Measurements from ENCODE around the gene ABLIM2. TPM values are rescaled to one million over a fixed set of nuclear protein-coding genes. Genes with fewer than 3 reads are reported as not detected.

Gene ABLIM2
- total and polyA plus RNA-seq, 2 of the 8 experiments (the other 6 are each of a cell fraction or from before 2014, with no cell fraction given), result 2.8 to 3.0 TPM

GRCh38 chr4:7973545-7973981 lies 185.1 kb downstream of the ABLIM2 start:
- Histone ChIP-seq H3K79me2 (ENCODE audit: control insufficient read depth in 1 of 2, insufficient read depth in 2 of 2, low read length in 2 of 2) (no peaks in the 10 kb centered on the region), H2BK5ac (ENCODE audit: low read depth, low read length) (no peak overlapping the region), H4K20me1 (replicated peaks in 1 of 2; ENCODE audit: control insufficient read depth in 1 of 2, insufficient read depth in 2 of 2, low read length in 2 of 2) (no peaks in the 10 kb centered on the region), H2AFZ (ENCODE audit: low read length) (no peak overlapping the region), H4K91ac (replicated peaks; ENCODE audit: insufficient read length, low read length) (peak overlapping the region; percentile 61), H3K14ac (ENCODE audit: insufficient read length) (no peak overlapping the region), H3K27ac (ENCODE audit: low read depth, low read length) (no peak overlapping the region), H3K9me3 (ENCODE audit: insufficient read depth in 2 of 2, low read depth in 1 of 2, low read length in 1 of 2) (no peaks in the 10 kb centered on the region; a peak in 1 of 4 replicates), H3K56ac (replicated peaks; ENCODE audit: insufficient read length, low read depth, low read length) (no peak overlapping the region), H3K36me3 (ENCODE audit: control insufficient read depth in 2 of 4, insufficient read depth in 4 of 4, low read length in 3 of 4) (no peaks in the 10 kb centered on the region), H2BK120ac (replicated peaks; ENCODE audit: low read depth, low read length) (no peak overlapping the region), H3K27me3 (replicated peaks in 1 of 4; ENCODE audit: control insufficient read depth in 3 of 4, extremely low read depth in 1 of 4, insufficient read depth in 3 of 4, low read length in 3 of 4) (no peaks in the 10 kb centered on the region; a peak in 1 of 7 replicates), H3K4me3 (ENCODE audit: extremely low read depth in 1 of 4, insufficient read depth in 2 of 4, low read depth in 3 of 4, low read length in 4 of 4) (no peak overlapping the region), H3K23ac (ENCODE audit: insufficient read length) (no peak overlapping the region), H2BK20ac (ENCODE audit: low read length) (no peak overlapping the region), H4K8ac (ENCODE audit: extremely low read depth, insufficient read depth, low read length) (no peak overlapping the region), H2BK15ac (ENCODE audit: low read length) (0 out of 2 replicates have a peak overlapping the region, but pooled peaks have one; percentile 16), H3K9ac (replicated peaks in 1 of 4; ENCODE audit: extremely low read depth in 1 of 4, low read depth in 3 of 4, low read length in 3 of 4) (no peak overlapping the region), H2AK5ac (ENCODE audit: low read depth, low read length) (no peak overlapping the region), H3K23me2 (ENCODE audit: low read depth, low read length) (peaks cover 13% of the 10 kb centered on the region), H3K4me2 (ENCODE audit: insufficient read depth in 1 of 2, low read depth in 2 of 2, low read length in 2 of 2) (no peak overlapping the region), H2BK12ac (ENCODE audit: low read depth, low read length) (no peak overlapping the region), H4K5ac (ENCODE audit: insufficient read length, low read depth, low read length) (no peak overlapping the region), H3K79me1 (ENCODE audit: low read depth, low read length) (no peaks in the 10 kb centered on the region), H3K4me1 (replicated peaks in 1 of 4; ENCODE audit: control insufficient read depth in 3 of 4, insufficient read depth in 4 of 4, low read length in 3 of 4) (peaks cover 0 to 24% (median 3%) of the 10 kb centered on the region in 4 experiments; a peak in 6 of 7 replicates), H3K18ac (ENCODE audit: extremely low read depth, low read length) (no peak overlapping the region), H3K4ac (replicated peaks; ENCODE audit: insufficient read length, low read depth, low read length) (no peak overlapping the region)
- FAIRE-seq, result no peak
- CTCF ChIA-PET (ENCODE audit: partially characterized antibody), result interaction anchor here (0.8 to 1.3 kb wide), 6 partner anchors 10 to 171 kb away, joined by 3 to 7 read pairs (median 3); no protein-coding TSS in a partner anchor
- WGBS, 2 experiments (ENCODE audit: extremely low coverage in 1 of 2, insufficient coverage in 1 of 2, insufficient read length in 1 of 2, insufficient replicate concordance in 2 of 2, low coverage in 1 of 2, low lambda C conversion rate in 2 of 2, missing lambda C conversion rate in 1 of 2), result 86% methylated on average over 10 of the region's 10 CpGs; no CpG with 5 or more reads in 1 of the 2 experiments
- TF ChIP-seq PHF8 (conservative IDR thresholded peaks at IDR 0.05; ENCODE audit: low read depth, low read length), result no peak
- no peak for TF ChIP-seq JUND (IDR thresholded peaks at IDR 0.05; ENCODE audit: low read length)
- POLR2A ChIA-PET (ENCODE audit: partially characterized antibody), result interaction anchor here (0.7 to 1.5 kb wide), 2 partner anchors 14 to 168 kb away, joined by 3 read pairs; no protein-coding TSS in a partner anchor
- DNase-seq (ENCODE audit: low read depth in 1 of 2, low spot score in 2 of 2), result no peak

Data from H1 (cell line).